SK-N-MC (cell line): ENCODE data around the gene PLXDC2.

Experiments used
- DNase-seq: peaks from one replicate; pipeline ENCODE4 v3.0.0-alpha.2; 2011; ENCODE audit warnings: low read depth, low spot score
- H3K27ac ChIP-seq: fragments of 200-600 bp; sonication (generic); 2 replicates; pipeline ENCODE4 v1.5.1; 2016; ENCODE audit warnings: mixed run types
- H3K36me3 ChIP-seq: fragments of 200-600 bp; sonication (generic); 2 replicates; pipeline ENCODE4 v1.6.1; 2017; ENCODE audit warnings: antibody characterized with exemption, low read length, mixed read lengths; ENCODE audit not compliant: insufficient read depth
- H3K4me3 ChIP-seq: fragments of 200-600 bp; sonication (generic); 2 replicates; pipeline ENCODE4 v1.5.1; 2016
- H3K9ac ChIP-seq: fragments of 200-600 bp; sonication (generic); 2 replicates; pipeline ENCODE4 v1.8.0; 2017; ENCODE audit warnings: mixed run types, mixed read lengths; ENCODE audit not compliant: insufficient read length
- H3K9me3 ChIP-seq: fragments of 200-600 bp; sonication (generic); 2 replicates; pipeline ENCODE4 v1.6.1; 2017; ENCODE audit warnings: low read depth, mild to moderate bottlenecking, antibody characterized with exemption, low read length, moderate library complexity, mixed read lengths
- EZH2 ChIP-seq: fragments of 200-600 bp; sonication (generic); IDR thresholded peaks from one replicate; pipeline ENCODE4 v1.6.1; 2017; ENCODE audit warnings: antibody characterized with exemption
- FOXP2 ChIP-seq: optimal IDR thresholded peaks from 2 replicates; pipeline ENCODE3; 2011; ENCODE audit warnings: mild to moderate bottlenecking, moderate library complexity; ENCODE audit not compliant: insufficient read depth; ENCODE audit errors: extremely low read length, control extremely low read depth
- POLR2AphosphoS5 ChIP-seq: IDR thresholded peaks from 2 replicates; pipeline ENCODE4 v1.6.1; 2012; ENCODE audit warnings: mild to moderate bottlenecking, low read depth, low read length, borderline replicate concordance

The PLXDC2 gene

DNA sequence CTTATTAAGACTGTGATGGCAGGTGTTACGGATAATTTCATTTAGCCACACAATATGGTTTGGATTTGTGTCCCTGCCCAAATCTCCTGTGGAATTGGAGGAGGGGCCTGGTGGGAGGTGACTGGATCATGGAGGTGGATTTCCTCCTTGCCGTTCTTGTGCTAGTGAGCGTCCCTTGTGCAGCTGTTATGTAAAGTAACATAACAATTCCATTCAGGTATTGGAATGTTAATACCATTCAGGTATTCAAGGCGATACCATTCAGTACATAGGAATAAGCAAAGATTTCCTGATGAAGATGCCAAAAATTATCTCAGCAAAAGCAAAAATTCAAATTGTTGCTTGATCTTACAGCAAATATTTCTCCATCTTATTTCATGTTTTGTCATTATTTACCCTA is 32.5 kb upstream of the PLXDC2 start:
- no peak overlapping the region for H3K9ac ChIP-seq
- TF ChIP-seq EZH2 (no peak), FOXP2 (no peak), POLR2AphosphoS5 (no peak)
- DNase-seq = no peak
- H3K9me3 ChIP-seq = no peaks in the 10 kb centered on the region
- H3K36me3 ChIP-seq = no peaks in the 10 kb centered on the region
- no peak overlapping the region for H3K27ac ChIP-seq
- H3K4me3 ChIP-seq = no peak overlapping the region

- no peak overlapping the region for H3K9ac ChIP-seq
- H3K27ac ChIP-seq = no peak overlapping the region
- TF ChIP-seq EZH2 (no peak), FOXP2 (no peak), POLR2AphosphoS5 (no peak)
- no peaks in the 10 kb centered on the region for H3K36me3 ChIP-seq
- H3K9me3 ChIP-seq = no peaks in the 10 kb centered on the region
- no peak overlapping the region for H3K4me3 ChIP-seq
- no peak for DNase-seq
Measured at GRCh38 chr10:19785366-19785765, 30.9 kb upstream of the PLXDC2 start.

GRCh38 chr10:19788075-19788686 is 28.1 kb upstream of the PLXDC2 start:
- Histone ChIP-seq H3K27ac (no peak overlapping the region), H3K9ac (no peak overlapping the region), H3K9me3 (no peaks in the 10 kb centered on the region), H3K36me3 (no peaks in the 10 kb centered on the region), H3K4me3 (no peak overlapping the region)
- no peak for DNase-seq
- TF ChIP-seq EZH2 (no peak), POLR2AphosphoS5 (no peak), FOXP2 (no peak)

DNA sequence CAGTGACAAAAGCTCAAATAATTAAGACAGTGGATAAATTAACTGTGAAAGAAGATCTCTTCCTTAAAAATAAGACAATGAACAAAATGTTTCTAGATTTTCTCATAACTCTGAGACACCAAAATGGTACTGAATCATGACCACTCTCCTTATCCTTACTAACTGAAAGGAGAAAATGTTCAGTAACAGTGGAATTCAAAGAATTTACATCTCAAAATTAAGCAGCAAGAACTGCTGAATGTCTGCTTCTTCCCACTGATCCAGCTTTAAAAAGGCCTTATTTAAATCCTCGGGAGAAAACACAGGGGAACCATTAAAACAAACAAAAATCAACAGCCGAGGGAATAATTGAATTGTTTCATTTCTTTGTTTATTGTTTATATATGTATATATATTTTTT is 27.3 kb upstream of the PLXDC2 start:
- no peak for TF ChIP-seq FOXP2
- TF ChIP-seq POLR2AphosphoS5 = no peak
- no peak for TF ChIP-seq EZH2
- no peak for DNase-seq
- H3K4me3 ChIP-seq = no peak overlapping the region
- no peaks in the 10 kb centered on the region for H3K36me3 ChIP-seq
- no peaks in the 10 kb centered on the region for H3K9me3 ChIP-seq
- H3K9ac ChIP-seq = no peak overlapping the region
- no peak overlapping the region for H3K27ac ChIP-seq

DNA sequence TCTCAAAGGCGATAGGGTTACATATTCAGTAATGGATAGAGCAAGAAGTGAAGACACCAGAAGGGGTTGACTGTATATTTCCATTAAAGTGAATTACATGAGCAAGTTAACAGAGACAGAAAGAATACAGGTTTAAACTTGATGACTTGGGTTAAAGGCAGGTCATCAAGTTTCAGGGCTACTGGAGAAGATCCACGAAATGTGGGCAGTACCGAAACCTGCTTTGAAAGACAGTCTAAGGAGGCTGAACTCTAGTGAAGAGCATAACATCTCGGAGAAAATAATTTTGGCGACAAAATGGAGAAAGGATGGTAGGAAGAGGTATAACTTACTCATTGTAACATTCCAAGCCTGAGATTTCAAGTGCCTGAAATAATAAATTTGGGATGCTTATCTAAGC is 26.6 kb upstream of the PLXDC2 start:
- Histone ChIP-seq H3K27ac (no peak overlapping the region), H3K36me3 (no peaks in the 10 kb centered on the region), H3K4me3 (no peak overlapping the region), H3K9me3 (no peaks in the 10 kb centered on the region), H3K9ac (no peak overlapping the region)
- no peak for DNase-seq
- no peak for TF ChIP-seq EZH2
- no peak for TF ChIP-seq POLR2AphosphoS5
- TF ChIP-seq FOXP2 = no peak

DNA sequence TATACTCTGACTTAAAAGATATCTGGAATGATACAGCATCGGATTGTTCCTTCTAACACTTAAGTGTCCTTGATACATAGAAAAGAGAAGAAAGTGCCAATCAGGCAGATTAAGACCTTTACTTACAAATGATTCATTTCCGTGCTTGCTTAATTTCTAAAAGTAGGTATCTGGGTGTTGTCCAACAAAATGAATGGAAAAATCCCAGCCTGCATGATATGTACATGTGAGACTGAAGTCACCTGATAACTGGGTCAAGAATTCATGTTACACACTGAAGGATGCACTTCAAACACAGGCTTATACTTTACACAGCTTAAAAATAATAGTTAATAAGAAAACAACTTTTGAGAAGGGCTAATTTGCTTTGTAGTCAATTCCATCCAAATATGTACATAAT is 25.2 kb upstream of the PLXDC2 start:
- TF ChIP-seq POLR2AphosphoS5 (no peak), FOXP2 (no peak), EZH2 (no peak)
- no peak overlapping the region for H3K27ac ChIP-seq
- no peak for DNase-seq
- H3K4me3 ChIP-seq = no peak overlapping the region
- H3K9me3 ChIP-seq = no peaks in the 10 kb centered on the region
- no peak overlapping the region for H3K9ac ChIP-seq
- no peaks in the 10 kb centered on the region for H3K36me3 ChIP-seq

GRCh38 chr10:19795684-19796083 is 20.5 kb upstream of the PLXDC2 start:
- Histone ChIP-seq H3K27ac (no peak overlapping the region), H3K4me3 (no peak overlapping the region), H3K9me3 (no peaks in the 10 kb centered on the region), H3K9ac (no peak overlapping the region), H3K36me3 (no peaks in the 10 kb centered on the region)
- DNase-seq = no peak
- TF ChIP-seq POLR2AphosphoS5 (no peak), FOXP2 (no peak), EZH2 (no peak)

GRCh38 chr10:19800161-19800560 is 16.1 kb upstream of the PLXDC2 start:
- TF ChIP-seq FOXP2 (no peak), EZH2 (no peak), POLR2AphosphoS5 (no peak)
- Histone ChIP-seq H3K27ac (no peak overlapping the region), H3K9me3 (no peaks in the 10 kb centered on the region)

DNA sequence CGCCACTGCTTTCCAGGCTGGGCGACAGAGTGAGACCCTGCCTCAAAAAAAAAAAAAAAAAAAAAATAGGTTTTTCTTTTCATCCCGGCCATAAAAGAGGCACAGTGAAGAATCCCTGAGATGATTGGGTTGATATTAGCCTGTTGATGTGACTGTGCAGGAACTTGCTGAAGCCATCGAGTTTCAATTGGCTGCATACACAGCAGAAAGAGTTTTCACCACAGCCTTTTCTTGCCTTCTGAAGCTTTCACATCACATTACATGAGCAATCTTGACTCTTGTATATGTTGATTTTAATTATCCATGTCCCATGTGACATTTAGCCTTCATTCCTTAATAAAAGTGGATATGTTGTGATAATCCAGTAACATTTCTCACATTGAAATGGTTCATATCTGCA is 14.9 kb upstream of the PLXDC2 start:
- TF ChIP-seq EZH2 (no peak), FOXP2 (no peak), POLR2AphosphoS5 (no peak)
- no peaks in the 10 kb centered on the region for H3K36me3 ChIP-seq
- H3K27ac ChIP-seq = no peak overlapping the region
- no peaks in the 10 kb centered on the region for H3K9me3 ChIP-seq
- H3K9ac ChIP-seq = no peak overlapping the region
- no peak for DNase-seq
- H3K4me3 ChIP-seq = no peak overlapping the region

More at GRCh38 chr10:19800161-19800560, 16.1 kb upstream of the PLXDC2 start:
- H3K4me3 ChIP-seq = no peak overlapping the region
- DNase-seq = no peak
- H3K36me3 ChIP-seq = no peaks in the 10 kb centered on the region
- H3K9ac ChIP-seq = no peak overlapping the region
